Endothelial cell of umbilical vein (primary cell): Measurements from ENCODE around the gene KRTAP2-1. TPM values are rescaled to one million over a fixed set of nuclear protein-coding genes. Genes with fewer than 3 reads are reported as not detected.

Experiments used
- BruUV-seq: library from RNA; stranded (reverse); fragments of 400-500 nt; replicated peaks from 2 replicates; lab custom pipeline; 2021; lab: Mats Ljungman, UMichigan
- CTCF ChIA-PET: fragments of 300-600, 350-600 bp; sonication (Branson Sonifier 250); formaldehyde crosslinking; loops from one replicate; lab custom pipeline; 2021; ENCODE audit warnings: antibody characterized with exemption, inconsistent platforms; lab: Charles Lee
- POLR2A ChIA-PET: fragments of 300-600, 350-600 bp; sonication (Branson Sonifier 250); formaldehyde crosslinking; loops from one replicate; lab custom pipeline; 2021; ENCODE audit warnings: antibody characterized with exemption, inconsistent platforms; lab: Charles Lee
- DNase-seq: peaks from one replicate; pipeline ENCODE4 v3.0.0-alpha.2; 2011; ENCODE audit warnings: low read depth, low spot score
- FAIRE-seq: peaks from 2 replicates; lab custom pipeline; 2011; peaks lifted over from hg19 to GRCh38; lab: Jason Lieb, UNC
- H2AFZ ChIP-seq: 2 replicates; pipeline ENCODE4 v1.6.0; 2012; ENCODE audit warnings: low read depth, low read length, control low read depth, inconsistent platforms
- H3K27ac ChIP-seq: 2 replicates; pipeline ENCODE4 v1.5.1; 2011; ENCODE audit warnings: low read depth, mild to moderate bottlenecking, control low read depth, low read length, moderate library complexity; ENCODE audit not compliant: insufficient read depth
- H3K27me3 ChIP-seq, 2 experiments: 2 replicates each; pipeline versions ENCODE4 v1.6.0 to v1.6.1; 2011; ENCODE audit warnings: low read length in 2 of 2, mixed read lengths in 1 of 2; ENCODE audit not compliant: control insufficient read depth in 2 of 2, insufficient read depth in 2 of 2
- H3K36me3 ChIP-seq, 2 experiments: 2 replicates in 1 of 2; 3 replicates in 1 of 2; pipeline ENCODE4 v1.5.1; 2011; ENCODE audit warnings: low read length in 2 of 2, mild to moderate bottlenecking in 1 of 2, moderate library complexity in 1 of 2; ENCODE audit not compliant: control insufficient read depth in 2 of 2, insufficient read depth in 2 of 2; ENCODE audit errors: extremely low read depth in 1 of 2
- H3K4me1 ChIP-seq: 3 replicates; pipeline ENCODE4 v1.5.1; 2011; ENCODE audit warnings: mild to moderate bottlenecking, low read length; ENCODE audit not compliant: control insufficient read depth, insufficient read depth; ENCODE audit errors: extremely low read depth
- H3K4me2 ChIP-seq: 2 replicates; pipeline ENCODE4 v1.6.1; 2011; ENCODE audit warnings: low read length, control low read depth, mixed read lengths; ENCODE audit not compliant: insufficient read depth
- H3K4me3 ChIP-seq, 3 experiments: fragments of 200-600 bp in 1 of 3; sonication (generic), shearing (Covaris generic) in 1 of 3; replicated peaks in 1 of 3; 2 replicates each; pipeline ENCODE4 v1.5.1; 2011 to 2016; ENCODE audit warnings: control low read depth in 3 of 3, low read length in 3 of 3, mild to moderate bottlenecking in 2 of 3, inconsistent platforms in 1 of 3, low read depth in 1 of 3, moderate library complexity in 1 of 3; ENCODE audit not compliant: insufficient read depth in 1 of 3
- H3K79me2 ChIP-seq: 2 replicates; pipeline ENCODE4 v1.6.0; 2012; ENCODE audit warnings: low read length, inconsistent platforms; ENCODE audit not compliant: control insufficient read depth, insufficient read depth
- H3K9ac ChIP-seq: replicated peaks from 2 replicates; pipeline ENCODE3; 2011; ENCODE audit warnings: low read length, control low read depth; ENCODE audit not compliant: insufficient read depth; ENCODE audit errors: extremely low read depth
- H3K9me1 ChIP-seq: replicated peaks from 3 replicates; pipeline ENCODE4 v1.6.0; 2011; ENCODE audit warnings: mild to moderate bottlenecking, low read length; ENCODE audit not compliant: control insufficient read depth, insufficient read depth; ENCODE audit errors: extremely low read depth
- H3K9me3 ChIP-seq: replicated peaks from 2 replicates; pipeline ENCODE4 v1.5.1; 2012; ENCODE audit warnings: low read length, inconsistent platforms; ENCODE audit not compliant: control insufficient read depth, insufficient read depth
- H4K20me1 ChIP-seq: replicated peaks from 2 replicates; pipeline ENCODE3; 2011; ENCODE audit warnings: mild to moderate bottlenecking, low read length; ENCODE audit not compliant: control insufficient read depth, insufficient read depth; ENCODE audit errors: extremely low read depth
- CTCF ChIP-seq, 2 donors: IDR thresholded peaks; 1 replicate in 1 of 2; 2 replicates in 1 of 2; pipeline ENCODE4 v1.5.1; 2011; ENCODE audit warnings: low read length in 2 of 2, mild to moderate bottlenecking in 2 of 2, moderate library complexity in 2 of 2, control low read depth in 1 of 2, inconsistent platforms in 1 of 2, low read depth in 1 of 2; ENCODE audit not compliant: insufficient read depth in 1 of 2; ENCODE audit errors: extremely low read depth in 1 of 2
- EZH2 ChIP-seq: IDR thresholded peaks from 2 replicates; pipeline ENCODE4 v1.6.1; 2012; ENCODE audit warnings: borderline replicate concordance, low read depth, mild to moderate bottlenecking, moderate library complexity, low read length, inconsistent platforms; ENCODE audit not compliant: severe bottlenecking
- FOS ChIP-seq: IDR thresholded peaks from 2 replicates; pipeline ENCODE4 v1.6.1; 2011; ENCODE audit warnings: mild to moderate bottlenecking, low read length, moderate library complexity, borderline replicate concordance; ENCODE audit not compliant: insufficient read depth
- GATA2 ChIP-seq: IDR thresholded peaks from 2 replicates; pipeline ENCODE4 v1.7.0; 2011; ENCODE audit warnings: low read depth, mild to moderate bottlenecking, moderate library complexity, mixed read lengths, low read length; ENCODE audit not compliant: insufficient read length, insufficient read depth
- JUN ChIP-seq: IDR thresholded peaks from 2 replicates; pipeline ENCODE4 v1.6.1; 2011; ENCODE audit warnings: borderline replicate concordance, low read depth; ENCODE audit not compliant: insufficient read length, insufficient read depth
- MYC ChIP-seq: IDR thresholded peaks from one replicate; pipeline ENCODE4 v1.6.1; 2011; ENCODE audit warnings: mild to moderate bottlenecking, low read depth, low read length
- POLR2AphosphoS5 ChIP-seq: IDR thresholded peaks from 2 replicates; pipeline ENCODE4 v1.6.1; 2012; ENCODE audit warnings: low read depth, mild to moderate bottlenecking, control low read depth, low read length, moderate library complexity; ENCODE audit not compliant: insufficient read depth
- dilution Hi-C: fragments of 300-500 bp; cut with MboI; formaldehyde crosslinking; loops from one replicate; pipeline ENCODE4 v1.15.0; 2019; ENCODE audit warnings: low sequenced_read_pairs; ENCODE audit not compliant: extremely low pct_ligation_motif_present
- intact Hi-C: fragments of 100-400 bp; cut with micrococcal nuclease; formaldehyde crosslinking; loops from one replicate; pipeline ENCODE4 v1.10.0; 2022
- polyA plus RNA-seq, 4 experiments: library from polyadenylated mRNA; depleted of rRNA in 3 of 4; stranded (reverse) in 3 of 4; unstranded in 1 of 4; fragments of >200 nt; gene quantifications; 2 replicates each; pipeline versions ENCODE4 v1.2.1 to v1.2.3, GENCODE V29; 2011 to 2012; ENCODE audit warnings: missing spikeins in 1 of 4
- total RNA-seq: library from RNA; stranded (reverse); gene quantifications from 2 replicates; pipeline ENCODE4 v1.2.3, GENCODE V29; 2021

The KRTAP2-1 gene
- total and polyA plus RNA-seq, 2 donors (not counting 3 experiments of a cell fraction or from before 2014, with no cell fraction given): not detected

- H2AFZ ChIP-seq: no peak within 1 kb of the TSS
- POLR2A ChIA-PET: no interaction called here
- dilution Hi-C loops (no loop called here), intact Hi-C loops (no loop called here)
- DNase-seq (no peak), FAIRE-seq (no peak)
- H3K36me3 ChIP-seq: no peaks in the 10 kb centered on the region
- peaks cover 0 to 1% of the 10 kb centered on the region in 2 experiments for H3K27me3 ChIP-seq
- H3K4me2 ChIP-seq: no peak within 1 kb of the TSS
- no peaks in the 10 kb centered on the region for H3K79me2 ChIP-seq
- no peak within 1 kb of the TSS for H3K4me3 ChIP-seq
- H3K4me1 ChIP-seq: no peaks in the 10 kb centered on the region
- no peak within 1 kb of the TSS for H3K27ac ChIP-seq
- CTCF ChIA-PET: interaction anchor here (1.0 kb wide), 1 partner anchor 47 kb away, joined by 4 read pairs; no protein-coding TSS in a partner anchor
- BruUV-seq: no TSS peak
- no peaks in the 10 kb centered on the region for H4K20me1 ChIP-seq
- no peak within 1 kb of the TSS for H3K9ac ChIP-seq
- TF ChIP-seq MYC: no peak
- no peak for TF ChIP-seq JUN
- TF ChIP-seq CTCF (IDR thresholded peaks at IDR 0.05; ENCODE audit: extremely low read depth in 1 of 2, insufficient read depth in 1 of 2, low read depth in 1 of 2, low read length in 2 of 2): no peak
- no peak for TF ChIP-seq EZH2
- TF ChIP-seq POLR2AphosphoS5: no peak
- H3K9me1 ChIP-seq: no peaks in the 10 kb centered on the region
- no peaks in the 10 kb centered on the region for H3K9me3 ChIP-seq
These were observed 38.3 kb downstream of the KRTAP2-1 start, which contains the start of gene KRTAP3-1 for GRCh38 chr17:41008811-41009210. KRTAP3-1 (minus strand) TSS chr17:41009128; CDS start chr17:41009074, 54 bp downstream.

GRCh38 chr17:41004397-41004796 lies 42.7 kb downstream of the KRTAP2-1 start:
- no peak for FAIRE-seq
- intact Hi-C loops (no loop called here), dilution Hi-C loops (no loop called here)
- no peak overlapping the region for H3K27ac ChIP-seq
- no peak overlapping the region for H3K9ac ChIP-seq
- no peak for TF ChIP-seq JUN
- no peak for TF ChIP-seq EZH2
- TF ChIP-seq FOS: no peak
- no peak for TF ChIP-seq MYC
- no peak for TF ChIP-seq GATA2
- no peak for TF ChIP-seq CTCF (IDR thresholded peaks at IDR 0.05; ENCODE audit: extremely low read depth in 1 of 2, insufficient read depth in 1 of 2, low read depth in 1 of 2, low read length in 2 of 2)
- ChIA-PET POLR2A (no interaction called here), CTCF (no interaction called here)
- BruUV-seq: no TSS peak
- no peaks in the 10 kb centered on the region for H4K20me1 ChIP-seq
- no peak overlapping the region for H3K4me3 ChIP-seq
- H3K4me2 ChIP-seq: no peak overlapping the region
- H3K27me3 ChIP-seq: no peaks in the 10 kb centered on the region
- no peaks in the 10 kb centered on the region for H3K4me1 ChIP-seq
- no peaks in the 10 kb centered on the region for H3K79me2 ChIP-seq
- H3K36me3 ChIP-seq: no peaks in the 10 kb centered on the region
- H3K9me3 ChIP-seq: no peaks in the 10 kb centered on the region
- DNase-seq: no peak
- H2AFZ ChIP-seq: no peak overlapping the region
- no peaks in the 10 kb centered on the region for H3K9me1 ChIP-seq
